Activated naive CD8-positive, alpha-beta T cell treated with anti-CD3 and anti-CD28 coated beads, Interleukin-2, amount 10 ng/mL, durations not matched to agents 7 days and 5 days (primary cell): Measurements from ENCODE around the gene OPN3. TPM values are rescaled to one million over a fixed set of nuclear protein-coding genes. Genes with fewer than 3 reads are reported as not detected.

ENCODE experiments used
- ATAC-seq: fragments of 150-1000 bp; cut with Tn5 transposase; one replicate; pipeline ENCODE4 v1.10.0; 2021; ENCODE audit warnings: low read depth, moderate library complexity
- POLR2A ChIA-PET: fragments of 350-600 bp; sonication (Branson Sonifier 250); formaldehyde crosslinking; loops from one replicate; lab custom pipeline; 2021; ENCODE audit warnings: antibody characterized with exemption; lab: Charles Lee
- DNase-seq: peaks from one replicate; pipeline ENCODE4 v3.0.0; 2021
- H3K27ac Mint-ChIP-seq: one replicate; pipeline ENCODE4 v1.8.0; 2022; ENCODE audit warnings: mild to moderate bottlenecking, mixed read lengths
- H3K27me3 Mint-ChIP-seq: one replicate; pipeline ENCODE4 v1.8.0; 2022; ENCODE audit warnings: mild to moderate bottlenecking, moderate library complexity, mixed read lengths
- H3K36me3 Mint-ChIP-seq: one replicate; pipeline ENCODE4 v1.8.0; 2021; ENCODE audit warnings: mild to moderate bottlenecking, mixed read lengths
- H3K4me1 Mint-ChIP-seq: one replicate; pipeline ENCODE4 v1.8.0; 2021; ENCODE audit warnings: mixed read lengths
- H3K4me3 Mint-ChIP-seq: one replicate; pipeline ENCODE4 v1.8.0; 2022; ENCODE audit warnings: mild to moderate bottlenecking, moderate library complexity, mixed read lengths
- H3K9me3 Mint-ChIP-seq: one replicate; pipeline ENCODE4 v1.8.0; 2021; ENCODE audit warnings: mixed read lengths
- total RNA-seq, 2 experiments: library from RNA; stranded (reverse); gene quantifications; one replicate each; pipeline ENCODE4 v1.2.3, GENCODE V29; 2021

OPN3 gene
- total RNA-seq, 2 experiments from 2014 or later: 12.1 to 12.8 TPM

- H3K9me3 Mint-ChIP-seq: no peaks in the 10 kb centered on the region
- DNase-seq: no peak
- peaks cover 22% of the 10 kb centered on the region for H3K4me1 Mint-ChIP-seq
- H3K4me3 Mint-ChIP-seq: peak overlapping the region; percentile 79
- H3K27me3 Mint-ChIP-seq: no peaks in the 10 kb centered on the region
- POLR2A ChIA-PET: interaction anchor here (1.3 kb wide), 1 partner anchor 13 kb away, joined by 6 read pairs; the partner anchor contains the start of genes CHML and OPN3
- H3K27ac Mint-ChIP-seq: peak overlapping the region; percentile 88
- peak; percentile 85 for ATAC-seq
- peaks cover 13% of the 10 kb centered on the region for H3K36me3 Mint-ChIP-seq
Measured at GRCh38 chr1:241627453-241628259, 12.5 kb downstream of the OPN3 start.

DNA sequence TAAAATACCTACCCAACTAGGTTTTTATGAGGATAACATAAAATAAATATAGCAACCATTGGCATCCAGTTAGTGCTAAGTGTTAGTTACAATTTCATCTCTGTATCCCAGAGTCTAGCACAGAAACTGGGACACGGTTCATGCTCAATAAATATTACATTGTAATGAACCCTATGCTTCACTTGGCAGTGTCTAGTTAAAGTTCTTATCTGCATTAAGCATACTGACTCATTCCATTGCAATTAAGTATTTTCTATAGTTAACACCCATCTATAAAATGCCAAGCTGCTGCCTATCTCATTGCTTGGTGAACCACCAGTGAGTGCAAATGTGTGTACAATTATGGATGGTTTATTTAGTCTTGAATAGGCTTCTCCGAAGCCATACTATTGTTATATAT is 15.2 kb downstream of the OPN3 start:
- H3K27ac Mint-ChIP-seq: no peak overlapping the region
- peaks cover 13% of the 10 kb centered on the region for H3K4me1 Mint-ChIP-seq
- ATAC-seq (no peak), DNase-seq (no peak)
- no peaks in the 10 kb centered on the region for H3K9me3 Mint-ChIP-seq
- H3K4me3 Mint-ChIP-seq: no peak overlapping the region
- peaks cover 11% of the 10 kb centered on the region for H3K36me3 Mint-ChIP-seq
- POLR2A ChIA-PET: no interaction called here
- H3K27me3 Mint-ChIP-seq: no peaks in the 10 kb centered on the region

- POLR2A ChIA-PET: no interaction called here
- DNase-seq (no peak), ATAC-seq (no peak)
- no peaks in the 10 kb centered on the region for H3K27me3 Mint-ChIP-seq
- no peak overlapping the region for H3K27ac Mint-ChIP-seq
- H3K4me1 Mint-ChIP-seq: peaks cover 5% of the 10 kb centered on the region
- H3K9me3 Mint-ChIP-seq: no peaks in the 10 kb centered on the region
- peaks cover 11% of the 10 kb centered on the region for H3K36me3 Mint-ChIP-seq
- no peak overlapping the region for H3K4me3 Mint-ChIP-seq
Measured at GRCh38 chr1:241622669-241623068, 17.5 kb downstream of the OPN3 start.

DNA sequence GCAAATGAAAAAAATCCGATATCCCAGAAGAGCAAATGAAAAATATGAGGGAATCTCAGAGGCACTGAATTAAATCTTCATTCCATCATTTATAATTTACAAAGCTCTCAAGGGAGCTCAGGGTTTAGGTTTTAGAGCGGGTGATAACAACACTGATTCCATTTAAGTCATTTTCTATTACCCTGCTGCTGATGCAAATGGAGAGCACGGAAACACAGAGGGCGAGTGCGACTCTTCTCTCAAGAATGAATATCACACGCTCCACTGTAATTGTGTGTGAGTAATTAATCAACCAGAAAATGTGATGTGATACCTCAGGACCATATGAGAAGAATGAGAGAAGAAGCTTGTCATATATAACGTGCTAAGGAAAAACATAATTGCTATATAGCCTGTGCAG is 22.7 kb downstream of the OPN3 start:
- H3K27me3 Mint-ChIP-seq: no peaks in the 10 kb centered on the region
- ATAC-seq: no peak
- peaks cover 7% of the 10 kb centered on the region for H3K36me3 Mint-ChIP-seq
- H3K4me3 Mint-ChIP-seq: no peak overlapping the region
- H3K4me1 Mint-ChIP-seq: peaks cover 4% of the 10 kb centered on the region
- no peak for DNase-seq
- no peaks in the 10 kb centered on the region for H3K9me3 Mint-ChIP-seq
- H3K27ac Mint-ChIP-seq: no peak overlapping the region
- POLR2A ChIA-PET: no interaction called here

- Mint-ChIP-seq H3K4me1 (peaks cover 4% of the 10 kb centered on the region), H3K36me3 (peaks cover 1% of the 10 kb centered on the region), H3K27ac (no peak overlapping the region), H3K27me3 (no peaks in the 10 kb centered on the region), H3K4me3 (no peak overlapping the region), H3K9me3 (no peaks in the 10 kb centered on the region)
- ATAC-seq (no peak), DNase-seq (no peak)
- POLR2A ChIA-PET: no interaction called here
Measured at GRCh38 chr1:241615043-241615974, 24.9 kb downstream of the OPN3 start.

DNA sequence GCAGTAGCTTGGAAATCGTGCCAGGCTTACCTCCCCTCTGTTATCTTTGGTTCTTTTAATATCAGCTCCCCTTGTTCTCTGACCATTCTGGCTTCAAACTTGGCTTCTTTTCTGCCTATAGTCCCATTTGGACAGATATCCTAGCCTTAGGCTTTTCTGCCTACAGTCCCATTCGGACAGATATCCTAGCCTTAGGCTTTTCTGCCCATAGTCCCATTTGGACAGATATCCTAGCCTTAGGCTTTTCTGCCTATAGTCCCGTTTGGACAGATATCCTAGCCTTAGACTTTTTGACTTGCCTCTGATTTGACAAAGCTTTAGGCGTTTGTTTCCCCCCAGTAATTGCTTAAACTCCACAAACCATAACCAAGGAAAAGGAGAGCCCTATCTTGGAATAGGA is 25.6 kb downstream of the OPN3 start:
- Mint-ChIP-seq H3K4me3 (no peak overlapping the region), H3K27ac (no peak overlapping the region), H3K9me3 (no peaks in the 10 kb centered on the region), H3K4me1 (peaks cover 4% of the 10 kb centered on the region), H3K27me3 (no peaks in the 10 kb centered on the region), H3K36me3 (peaks cover 1% of the 10 kb centered on the region)
- no peak for ATAC-seq
- DNase-seq: no peak
- POLR2A ChIA-PET: no interaction called here

GRCh38 chr1:241614144-241614543 is 26.0 kb downstream of the OPN3 start:
- POLR2A ChIA-PET: no interaction called here
- Mint-ChIP-seq H3K4me1 (peaks cover 4% of the 10 kb centered on the region), H3K27ac (no peak overlapping the region), H3K27me3 (no peaks in the 10 kb centered on the region), H3K9me3 (no peaks in the 10 kb centered on the region), H3K36me3 (peaks cover 1% of the 10 kb centered on the region), H3K4me3 (no peak overlapping the region)
- ATAC-seq: peak; percentile 42
- no peak for DNase-seq

DNA sequence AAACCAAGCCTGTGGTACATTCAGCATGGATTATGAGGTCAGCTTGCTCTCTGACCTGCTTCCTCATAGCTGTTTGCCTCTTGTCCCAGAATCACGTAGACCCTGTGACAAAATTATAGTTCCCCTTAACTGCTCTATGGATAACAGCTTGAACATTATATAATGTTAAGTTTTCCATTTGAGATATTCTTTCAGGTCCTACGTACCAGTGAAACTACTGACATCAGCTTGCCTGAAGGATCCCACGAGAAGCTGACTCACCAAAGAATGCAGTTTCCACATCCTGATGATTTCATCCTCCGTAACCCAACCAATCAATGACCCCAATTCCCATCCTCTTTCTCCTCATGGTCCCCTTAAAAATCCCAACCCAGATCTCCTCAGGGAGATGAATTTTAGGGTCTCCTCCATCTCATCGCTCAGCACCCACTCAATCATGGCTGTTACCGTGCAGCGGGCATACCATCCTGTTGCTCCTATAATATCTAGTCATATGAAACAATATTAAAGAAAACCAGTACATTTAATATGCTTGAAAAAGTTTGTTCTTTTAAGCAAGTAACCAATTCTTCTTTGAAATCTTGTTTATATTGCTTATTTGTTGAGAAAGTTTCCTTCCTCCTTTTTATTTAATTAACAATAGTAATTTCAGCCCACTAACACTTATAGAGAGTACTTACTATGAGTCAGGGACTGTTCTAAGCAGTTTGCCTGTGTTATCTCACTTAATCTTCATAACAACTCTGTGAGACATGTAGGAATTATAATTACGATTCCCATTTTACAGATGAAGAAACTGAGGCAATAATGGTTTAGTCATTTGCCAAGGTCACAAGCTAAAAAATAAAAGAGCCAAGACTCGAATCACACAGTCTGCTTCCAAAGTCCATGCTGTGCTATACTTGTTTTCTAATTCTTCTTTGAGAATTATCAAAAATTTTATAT is 27.4 kb downstream of the OPN3 start:
- Mint-ChIP-seq H3K4me3 (no peak overlapping the region), H3K27ac (no peak overlapping the region)
- POLR2A ChIA-PET: no interaction called here

DNA sequence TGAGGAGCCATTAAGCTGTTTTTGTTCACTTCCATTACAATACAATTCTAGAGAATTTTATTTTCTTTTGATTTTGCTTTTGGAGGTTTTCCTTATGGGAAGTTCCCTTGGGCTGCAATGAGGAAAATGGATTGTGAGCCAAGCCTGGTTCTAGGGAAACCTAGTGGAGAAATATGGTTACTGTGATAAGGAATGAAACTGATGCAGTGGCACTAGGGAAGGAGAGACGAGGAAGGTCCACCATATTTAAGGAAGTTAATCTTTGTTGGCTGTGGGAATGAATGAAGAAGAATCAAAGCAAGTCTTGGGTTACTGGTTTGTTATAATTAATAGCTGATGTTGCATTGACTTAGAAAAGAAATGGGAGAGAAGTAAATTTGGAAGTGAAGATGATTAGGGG is 28.4 kb downstream of the OPN3 start:
- Mint-ChIP-seq H3K27ac (no peak overlapping the region), H3K27me3 (no peaks in the 10 kb centered on the region), H3K4me1 (peaks cover 4% of the 10 kb centered on the region), H3K9me3 (no peaks in the 10 kb centered on the region), H3K36me3 (no peaks in the 10 kb centered on the region), H3K4me3 (no peak overlapping the region)
- POLR2A ChIA-PET: interaction anchor here (1.5 kb wide), 1 partner anchor 237 kb away, joined by 3 read pairs; the partner anchor contains the start of gene EXO1
- ATAC-seq (no peak), DNase-seq (no peak)

More for the DNA sequence above, 27.4 kb downstream of the OPN3 start:
- Mint-ChIP-seq H3K36me3 (peaks cover 1% of the 10 kb centered on the region), H3K9me3 (no peaks in the 10 kb centered on the region), H3K4me1 (peaks cover 4% of the 10 kb centered on the region), H3K27me3 (no peaks in the 10 kb centered on the region)
- DNase-seq (no peak), ATAC-seq (no peak)

DNA sequence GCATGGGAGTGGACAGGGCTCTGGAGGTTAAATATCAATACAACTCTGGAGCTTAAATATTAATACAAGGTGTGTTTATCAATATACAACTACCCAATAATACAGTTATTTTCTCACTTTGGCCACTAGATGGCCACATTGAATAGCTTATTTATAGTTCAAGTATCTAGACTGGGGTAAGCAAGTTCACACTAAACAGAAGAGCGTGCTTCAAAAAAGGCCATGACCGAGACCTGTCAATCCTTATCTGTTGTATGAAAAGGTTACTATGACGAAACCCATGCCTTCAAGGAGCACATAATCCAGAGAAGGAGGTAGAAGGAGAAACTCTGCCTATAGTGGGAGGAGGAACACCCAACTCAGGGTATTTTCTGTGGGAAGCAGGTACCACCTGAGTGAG is 29.1 kb downstream of the OPN3 start:
- DNase-seq (no peak), ATAC-seq (peak; percentile 81)
- no peaks in the 10 kb centered on the region for H3K27me3 Mint-ChIP-seq
- no peak overlapping the region for H3K27ac Mint-ChIP-seq
- H3K9me3 Mint-ChIP-seq: no peaks in the 10 kb centered on the region
- no peaks in the 10 kb centered on the region for H3K36me3 Mint-ChIP-seq
- no peak overlapping the region for H3K4me3 Mint-ChIP-seq
- H3K4me1 Mint-ChIP-seq: peaks cover 4% of the 10 kb centered on the region
- POLR2A ChIA-PET: interaction anchor here (0.5 to 1.5 kb wide), 3 partner anchors 26 to 238 kb away, joined by 3 to 4 read pairs (median 4); partner anchors contain the start of genes CHML, EXO1 and OPN3

DNA sequence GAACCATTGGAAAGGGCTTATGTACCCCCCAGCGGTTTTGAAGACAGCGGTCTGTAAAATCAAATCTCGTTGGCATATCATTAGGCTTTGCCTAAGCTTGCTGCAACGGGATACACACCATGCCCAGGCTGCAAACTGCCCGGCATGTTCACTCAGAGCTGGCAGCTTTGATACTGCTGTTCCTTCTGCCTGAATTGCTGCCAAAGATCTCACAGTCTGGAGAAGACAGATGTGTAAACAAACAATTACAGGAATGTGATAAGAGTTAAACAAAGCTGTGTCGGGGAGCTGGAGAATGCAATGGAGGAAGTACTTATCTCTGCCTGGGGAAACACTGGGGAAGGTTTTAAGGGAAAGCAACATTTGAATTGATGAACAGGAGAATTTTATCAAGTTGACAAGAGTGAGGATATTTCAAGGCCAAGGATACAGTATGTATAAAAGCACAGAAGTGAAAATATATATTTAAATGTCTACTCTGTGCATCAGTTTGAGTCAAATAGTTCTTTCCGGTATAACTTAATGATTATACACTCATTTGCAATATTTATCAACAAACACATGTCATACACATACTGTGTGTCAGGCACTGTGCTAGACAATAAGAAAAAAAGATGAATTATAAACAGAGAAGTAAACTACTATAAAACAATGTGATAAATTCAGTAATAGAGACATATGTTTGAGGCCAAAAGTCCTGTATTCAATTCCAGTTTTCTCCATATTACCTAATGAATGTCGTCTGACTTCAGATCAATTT is 29.9 kb downstream of the OPN3 start:
- Mint-ChIP-seq H3K36me3 (no peaks in the 10 kb centered on the region), H3K27me3 (no peaks in the 10 kb centered on the region), H3K27ac (no peak overlapping the region), H3K4me3 (no peak overlapping the region), H3K9me3 (no peaks in the 10 kb centered on the region), H3K4me1 (peaks cover 4% of the 10 kb centered on the region)
- no peak for DNase-seq
- no peak for ATAC-seq
- POLR2A ChIA-PET: interaction anchor here (1.1 to 1.5 kb wide), 2 partner anchors 30 to 238 kb away, joined by 3 to 4 read pairs; partner anchors contain the start of genes CHML, EXO1 and OPN3

DNA sequence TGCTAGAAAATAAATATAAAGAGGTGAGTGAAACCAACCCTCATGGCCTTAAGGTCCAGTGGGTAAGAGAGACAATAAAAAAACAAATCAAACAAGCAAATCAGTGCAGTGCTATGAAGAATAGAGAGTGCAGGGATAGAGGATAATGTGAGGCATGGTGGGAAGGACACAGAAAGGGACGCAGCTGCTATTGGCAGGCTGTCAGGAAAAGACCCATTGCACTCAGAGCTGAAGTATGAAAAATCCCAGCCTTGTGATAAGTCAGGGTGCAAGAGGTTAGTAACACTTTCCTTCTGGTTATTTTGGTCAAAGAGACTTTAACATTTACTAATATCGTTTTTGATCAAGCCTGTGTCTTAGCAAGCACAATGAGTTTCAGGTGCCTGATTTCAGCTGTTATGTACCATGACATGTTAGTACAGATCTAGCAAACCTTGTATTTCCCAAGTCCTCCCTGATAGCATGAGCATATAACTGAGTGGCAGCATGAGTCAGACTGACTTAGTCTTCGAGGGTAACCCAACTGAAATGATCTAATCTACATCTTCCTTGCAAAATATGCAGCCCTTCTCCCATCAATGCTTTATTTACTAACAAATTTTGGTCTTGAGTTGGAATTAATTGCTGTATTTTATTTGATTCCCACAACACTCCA is 31.7 kb downstream of the OPN3 start:
- no peaks in the 10 kb centered on the region for H3K9me3 Mint-ChIP-seq
- H3K27me3 Mint-ChIP-seq: no peaks in the 10 kb centered on the region
- H3K27ac Mint-ChIP-seq: no peak overlapping the region
- H3K4me1 Mint-ChIP-seq: peaks cover 4% of the 10 kb centered on the region
- DNase-seq (no peak), ATAC-seq (no peak)
- peaks cover 2% of the 10 kb centered on the region for H3K36me3 Mint-ChIP-seq
- POLR2A ChIA-PET: no interaction called here
- H3K4me3 Mint-ChIP-seq: no peak overlapping the region
